ENCODE measurements around the gene TESK1. TPM values are rescaled to one million over a fixed set of nuclear protein-coding genes. Genes with fewer than 3 reads are reported as not detected.
"Not testable (repeated sequence)": the region's sequence is repeated elsewhere in the genome, so short reads cannot be mapped to it uniquely, and the experiment has no call there.

TESK1 gene
- total RNA-seq, 2 experiments from 2014 or later, result 26.1 to 26.9 TPM

- H3K27me3 Mint-ChIP-seq, result not testable (repeated sequence)
- H3K4me3 Mint-ChIP-seq, result peak overlapping the region; percentile 48
Measured at GRCh38 chr9:35639225-35639624, 34.2 kb downstream of the TESK1 start.

DNA sequence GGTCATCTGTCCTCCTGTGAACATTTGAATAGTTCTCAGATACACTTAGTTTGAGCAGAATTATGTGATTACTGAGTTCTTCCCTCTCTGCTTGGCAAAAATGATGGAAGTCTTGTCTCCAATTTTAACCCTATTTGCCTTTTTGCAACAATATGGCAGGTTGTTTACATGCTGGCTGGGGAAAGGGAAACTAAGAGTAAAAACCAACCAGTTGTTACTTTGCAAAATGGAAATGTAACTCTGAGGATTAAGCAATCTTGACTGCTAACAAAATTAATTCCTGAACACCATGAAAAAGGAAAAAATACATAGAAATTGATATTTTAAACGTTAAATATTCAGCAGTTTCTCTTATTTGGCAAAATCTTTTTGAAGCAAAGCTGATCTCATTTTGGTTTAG, 34.6 kb downstream of the TESK1 start:
- no peak for TF ChIP-seq CTCF (IDR thresholded peaks at IDR 0.05)
- CTCF ChIA-PET, result interaction anchor here (0.8 to 3.4 kb wide), 9 partner anchors 8 to 36 kb away, joined by 3 to 15 read pairs (median 5); partner anchors contain the start of genes ARHGEF39, CD72 and SIT1
- no peak for DNase-seq
- Mint-ChIP-seq H3K36me3 (ENCODE audit: low read depth) (peaks cover 32% of the 10 kb centered on the region), H3K4me1 (ENCODE audit: low read depth) (peaks cover 78% of the 10 kb centered on the region), H3K9me3 (peaks cover 6% of the 10 kb centered on the region), H3K27me3 (no peaks in the 10 kb centered on the region), H3K27ac (peak overlapping the region; percentile 96), H3K4me3 (peak overlapping the region; percentile 48)
- POLR2A ChIA-PET, result interaction anchor here (1.0 to 1.8 kb wide), 4 partner anchors 8 to 20 kb away, joined by 4 to 5 read pairs (median 4); partner anchors contain the start of gene SIT1
- intact Hi-C loops (cut with micrococcal nuclease), result no loop called here
- peak; percentile 31 for ATAC-seq

More at GRCh38 chr9:35639225-35639624, 34.2 kb downstream of the TESK1 start:
- DNase-seq; intact Hi-C loops (cut with micrococcal nuclease); H3K9me3 Mint-ChIP-seq: not testable (repeated sequence)
- ChIA-PET CTCF (interaction anchor here (0.8 to 3.4 kb wide), 8 partner anchors 9 to 36 kb away, joined by 3 to 15 read pairs (median 7); partner anchors contain the start of genes CD72 and SIT1), POLR2A (interaction anchor here (1.0 to 1.8 kb wide), 5 partner anchors 8 to 20 kb away, joined by 3 to 5 read pairs (median 4); partner anchors contain the start of gene SIT1)
- peak overlapping the region; percentile 96 for H3K27ac Mint-ChIP-seq
- peaks cover 28% of the 10 kb centered on the region for H3K36me3 Mint-ChIP-seq (ENCODE audit: low read depth)
- ATAC-seq, result peak; percentile 88
- peaks cover 76% of the 10 kb centered on the region for H3K4me1 Mint-ChIP-seq (ENCODE audit: low read depth)

DNA sequence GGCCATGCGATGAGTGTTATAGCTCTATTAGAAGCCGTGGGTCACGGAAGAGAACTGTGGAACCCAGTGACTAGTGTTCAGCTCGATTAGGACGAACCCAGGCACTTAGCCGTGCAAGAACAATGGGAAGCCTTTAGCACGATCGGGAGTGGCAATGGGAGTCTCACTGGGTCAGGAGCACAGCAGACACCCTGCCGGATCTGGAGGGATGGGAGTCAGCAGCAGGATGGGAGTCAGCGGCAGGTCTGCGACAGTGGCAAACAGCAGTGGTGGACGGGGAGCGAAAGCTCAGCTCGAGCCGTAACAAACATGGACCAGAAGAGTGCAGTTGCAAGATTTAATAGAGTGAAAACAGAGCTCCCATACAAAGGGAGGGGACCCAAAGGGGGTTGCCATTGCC, 35.4 kb downstream of the TESK1 start:
- peaks cover 72% of the 10 kb centered on the region for H3K4me1 Mint-ChIP-seq (ENCODE audit: low read depth)
- intact Hi-C loops (cut with micrococcal nuclease); H3K27me3 Mint-ChIP-seq; H3K9me3 Mint-ChIP-seq; ATAC-seq; POLR2A ChIA-PET; DNase-seq; H3K4me3 Mint-ChIP-seq: not testable (repeated sequence)
- H3K36me3 Mint-ChIP-seq (ENCODE audit: low read depth), result peaks cover 32% of the 10 kb centered on the region
- CTCF ChIA-PET, result interaction anchor here (1.3 to 3.4 kb wide), 5 partner anchors 9 to 29 kb away, joined by 3 to 15 read pairs (median 13); partner anchors contain the start of genes ARHGEF39, CD72 and SIT1
- peak overlapping the region; percentile 75 for H3K27ac Mint-ChIP-seq

- DNase-seq; ATAC-seq; H3K4me3 Mint-ChIP-seq; H3K27ac Mint-ChIP-seq; intact Hi-C loops (cut with micrococcal nuclease); H3K27me3 Mint-ChIP-seq; POLR2A ChIA-PET; H3K9me3 Mint-ChIP-seq: not testable (repeated sequence)
- H3K4me1 Mint-ChIP-seq (ENCODE audit: low read depth), result peaks cover 64% of the 10 kb centered on the region
- CTCF ChIA-PET, result interaction anchor here (2.8 kb wide), 1 partner anchor 30 kb away, joined by 15 read pairs; no protein-coding TSS in a partner anchor
- peaks cover 36% of the 10 kb centered on the region for H3K36me3 Mint-ChIP-seq (ENCODE audit: low read depth)
Measured at GRCh38 chr9:35641478-35641877, 36.4 kb downstream of the TESK1 start.

GRCh38 chr9:35643046-35643445, 38.0 kb downstream of the TESK1 start:
- peaks cover 58% of the 10 kb centered on the region for H3K4me1 Mint-ChIP-seq (ENCODE audit: low read depth)
- intact Hi-C loops (cut with micrococcal nuclease), result no loop called here

GRCh38 chr9:35645736-35646135, 40.7 kb downstream of the TESK1 start:
- CTCF ChIA-PET, result interaction anchor here (1.1 to 7.7 kb wide), 13 partner anchors 9 to 85 kb away, joined by 3 to 98 read pairs (median 21); partner anchors contain the start of genes ARHGEF39, CCDC107, CD72 and CREB3
- H3K9me3 Mint-ChIP-seq; H3K27me3 Mint-ChIP-seq; DNase-seq; ATAC-seq; intact Hi-C loops (cut with micrococcal nuclease): not testable (repeated sequence)
- Mint-ChIP-seq H3K36me3 (ENCODE audit: low read depth) (peaks cover 43% of the 10 kb centered on the region), H3K4me3 (peak overlapping the region; percentile 85), H3K27ac (peak overlapping the region; percentile 79), H3K4me1 (ENCODE audit: low read depth) (peaks cover 45% of the 10 kb centered on the region)
- POLR2A ChIA-PET, result interaction anchor here (0.7 to 6.4 kb wide), 6 partner anchors 11 to 45 kb away, joined by 3 to 64 read pairs (median 6); partner anchors contain the start of genes CCDC107, CD72 and RMRP

More at GRCh38 chr9:35643046-35643445, 38.0 kb downstream of the TESK1 start:
- DNase-seq, result no peak
- TF ChIP-seq CTCF (IDR thresholded peaks at IDR 0.05), result no peak
- Mint-ChIP-seq H3K27ac (no peak overlapping the region), H3K9me3 (peaks cover 6% of the 10 kb centered on the region), H3K4me3 (no peak overlapping the region), H3K27me3 (no peaks in the 10 kb centered on the region), H3K36me3 (ENCODE audit: low read depth) (peaks cover 34% of the 10 kb centered on the region)
- ChIA-PET POLR2A (interaction anchor here (0.7 kb wide), 1 partner anchor 35 kb away, joined by 3 read pairs; no protein-coding TSS in a partner anchor), CTCF (interaction anchor here (1.3 kb wide), 1 partner anchor 32 kb away, joined by 3 read pairs; no protein-coding TSS in a partner anchor)
- no peak for ATAC-seq

All from activated CD8-positive, alpha-beta T cell treated with anti-CD3 and anti-CD28 coated beads for 36 hours (primary cell).